Measurements from ENCODE around the gene PACS1.

DNA sequence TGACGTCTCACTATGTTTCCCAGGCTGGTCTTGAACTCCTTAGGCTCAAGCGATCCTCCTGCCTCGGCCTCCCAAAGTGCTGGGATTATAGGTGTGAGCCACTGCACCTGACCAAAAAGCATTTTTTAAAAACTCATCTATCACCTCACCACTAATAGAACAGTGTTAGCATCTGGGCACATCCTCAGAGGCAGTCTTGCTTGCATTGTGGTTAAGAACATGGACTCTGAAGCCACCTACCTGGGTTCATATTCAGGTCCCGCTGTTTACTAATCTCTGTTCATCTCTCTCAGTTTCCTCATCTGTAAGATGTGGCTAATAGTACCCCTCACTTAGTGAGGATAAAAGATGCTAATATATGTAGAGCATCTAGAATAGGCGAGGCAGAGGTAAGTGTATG, 90.6 kb downstream of the PACS1 start:
- TF ChIP-seq POLR2A (IDR thresholded peaks at IDR 0.05): no peak
- TF ChIP-seq, protein P1, sequence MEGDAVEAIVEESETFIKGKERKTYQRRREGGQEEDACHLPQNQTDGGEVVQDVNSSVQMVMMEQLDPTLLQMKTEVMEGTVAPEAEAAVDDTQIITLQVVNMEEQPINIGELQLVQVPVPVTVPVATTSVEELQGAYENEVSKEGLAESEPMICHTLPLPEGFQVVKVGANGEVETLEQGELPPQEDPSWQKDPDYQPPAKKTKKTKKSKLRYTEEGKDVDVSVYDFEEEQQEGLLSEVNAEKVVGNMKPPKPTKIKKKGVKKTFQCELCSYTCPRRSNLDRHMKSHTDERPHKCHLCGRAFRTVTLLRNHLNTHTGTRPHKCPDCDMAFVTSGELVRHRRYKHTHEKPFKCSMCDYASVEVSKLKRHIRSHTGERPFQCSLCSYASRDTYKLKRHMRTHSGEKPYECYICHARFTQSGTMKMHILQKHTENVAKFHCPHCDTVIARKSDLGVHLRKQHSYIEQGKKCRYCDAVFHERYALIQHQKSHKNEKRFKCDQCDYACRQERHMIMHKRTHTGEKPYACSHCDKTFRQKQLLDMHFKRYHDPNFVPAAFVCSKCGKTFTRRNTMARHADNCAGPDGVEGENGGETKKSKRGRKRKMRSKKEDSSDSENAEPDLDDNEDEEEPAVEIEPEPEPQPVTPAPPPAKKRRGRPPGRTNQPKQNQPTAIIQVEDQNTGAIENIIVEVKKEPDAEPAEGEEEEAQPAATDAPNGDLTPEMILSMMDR (IDR thresholded peaks at IDR 0.05): no peak

Data from right lobe of liver (tissue), 4 donors.